HCT116 (cell line): ENCODE results near the gene DCAF5. TPM values are rescaled to one million over a fixed set of nuclear protein-coding genes. Genes with fewer than 3 reads are reported as not detected.

ENCODE experiments used
- ATAC-seq: fragments of 200-7000 bp; cut with Tn5 transposase; 2 replicates; pipeline ENCODE4 v1.9.1; 2020; ENCODE audit warnings: mild to moderate bottlenecking, moderate library complexity
- BruUV-seq: library from RNA; stranded (reverse); fragments of 400-500 nt; replicated peaks from 2 replicates; lab custom pipeline; 2021; lab: Mats Ljungman, UMichigan
- CTCF ChIA-PET: fragments of 300-600 bp; sonication (Branson Sonifier 250); formaldehyde crosslinking; loops from one replicate; lab custom pipeline; 2021; ENCODE audit warnings: antibody characterized with exemption; lab: Charles Lee
- POLR2A ChIA-PET: fragments of 300-600, 350-600 bp; sonication (Branson Sonifier 250); formaldehyde crosslinking; loops from one replicate; lab custom pipeline; 2021; ENCODE audit warnings: antibody characterized with exemption; lab: Charles Lee
- RAD21 ChIA-PET, 2 experiments: fragments of 300-600 bp; sonication (Branson Sonifier 250); formaldehyde crosslinking; loops; one replicate each; lab custom pipeline; 2023; ENCODE audit warnings: low total read pairs in 2 of 2; ENCODE audit not compliant: uncharacterized antibody in 2 of 2, unreplicated experiment in 2 of 2, low non-redundant PET in 1 of 2; lab: Charles Lee
- DNase-seq: peaks from one replicate; pipeline ENCODE4 v3.0.0-alpha.2; 2010; ENCODE audit warnings: low read depth, low spot score
- H2AFZ ChIP-seq: fragments of 200-600 bp; shearing (Covaris generic), sonication (generic); 2 replicates; pipeline ENCODE4 v1.6.1; 2017; ENCODE audit warnings: low read depth, mixed run types, mixed read lengths, antibody characterized with exemption, low read length; ENCODE audit not compliant: poor library complexity, severe bottlenecking
- H3K27ac ChIP-seq: 2 replicates; pipeline ENCODE4 v1.5.1; 2012; ENCODE audit warnings: low read depth, low read length
- H3K27me3 ChIP-seq: fragments of 200-600 bp; sonication (generic); 2 replicates; pipeline ENCODE4 v1.6.1; 2016; ENCODE audit warnings: mixed run types, low read length, mixed read lengths; ENCODE audit not compliant: insufficient read depth
- H3K36me3 ChIP-seq, 2 experiments: fragments of 200-500 bp in 1 of 2; fragments of 200-600 bp in 1 of 2; sonication (Bioruptor generic) in 1 of 2; sonication (generic) in 1 of 2; 2 replicates each; pipeline versions ENCODE4 v1.5.1 to v1.6.1; 2014 to 2016; ENCODE audit warnings: low read length in 2 of 2, inconsistent platforms in 1 of 2, mixed read lengths in 1 of 2, mixed run types in 1 of 2; ENCODE audit not compliant: insufficient read depth in 2 of 2, control insufficient read depth in 1 of 2
- H3K4me1 ChIP-seq, 2 experiments: fragments of 200-600 bp in 1 of 2; sonication (generic) in 1 of 2; 2 replicates each; pipeline versions ENCODE4 v1.5.1 to v1.6.1; 2012 to 2017; ENCODE audit warnings: low read length in 2 of 2, inconsistent platforms in 1 of 2, mild to moderate bottlenecking in 1 of 2, mixed read lengths in 1 of 2, mixed run types in 1 of 2, moderate library complexity in 1 of 2; ENCODE audit not compliant: insufficient read depth in 2 of 2, control insufficient read depth in 1 of 2
- H3K4me2 ChIP-seq: fragments of 200-600 bp; sonication (generic); 2 replicates; pipeline ENCODE4 v1.6.1; 2017; ENCODE audit warnings: mixed run types, low read length, mixed read lengths
- H3K4me3 ChIP-seq, 2 experiments: fragments of 200-600 bp in 1 of 2; sonication (generic) in 1 of 2; replicated peaks in 1 of 2; 2 replicates each; pipeline ENCODE4 v1.5.1; 2011 to 2016; ENCODE audit warnings: low read length in 2 of 2, control low read depth in 1 of 2, low read depth in 1 of 2, mild to moderate bottlenecking in 1 of 2, mixed read lengths in 1 of 2, mixed run types in 1 of 2
- H3K79me2 ChIP-seq: fragments of 200-600 bp; sonication (generic); 2 replicates; pipeline ENCODE4 v1.6.1; 2017; ENCODE audit warnings: mild to moderate bottlenecking, mixed run types, low read length, moderate library complexity, mixed read lengths; ENCODE audit not compliant: insufficient read depth
- H3K9ac ChIP-seq: fragments of 200-600 bp; sonication (generic); 2 replicates; pipeline ENCODE4 v1.6.1; 2016; ENCODE audit warnings: low read length, mixed read lengths
- H3K9me2 ChIP-seq: fragments of 200-600 bp; sonication (generic), shearing (Covaris generic); 2 replicates; pipeline ENCODE4 v1.6.1; 2017; ENCODE audit warnings: mixed run types, mild to moderate bottlenecking, moderate library complexity; ENCODE audit not compliant: insufficient read depth
- H3K9me3 ChIP-seq, 2 experiments: fragments of 200-500 bp in 1 of 2; fragments of 200-600 bp in 1 of 2; sonication (Bioruptor generic) in 1 of 2; sonication (generic) in 1 of 2; 2 replicates each; pipeline ENCODE4 v1.6.1; 2014 to 2017; ENCODE audit warnings: low read length in 2 of 2, mixed read lengths in 2 of 2, inconsistent platforms in 1 of 2, low read depth in 1 of 2, mild to moderate bottlenecking in 1 of 2, mixed run types in 1 of 2, moderate library complexity in 1 of 2; ENCODE audit not compliant: control insufficient read depth in 1 of 2, insufficient read depth in 1 of 2
- H4K20me1 ChIP-seq: fragments of 200-600 bp; sonication (generic), shearing (Covaris generic); 2 replicates; pipeline ENCODE4 v1.6.1; 2017; ENCODE audit warnings: mixed run types, mild to moderate bottlenecking, moderate library complexity; ENCODE audit not compliant: insufficient read depth
- CBX3 ChIP-seq: IDR thresholded peaks from 2 replicates; pipeline ENCODE4 v1.6.1; 2012; ENCODE audit warnings: low read depth
- CEBPB ChIP-seq: IDR thresholded peaks from 2 replicates; pipeline ENCODE4 v1.6.1; 2012; ENCODE audit warnings: low read depth
- EGR1 ChIP-seq: IDR thresholded peaks from 2 replicates; pipeline ENCODE4 v1.6.1; 2012; ENCODE audit warnings: low read depth
- EZH2 ChIP-seq: fragments of 200-600 bp; sonication (generic); IDR thresholded peaks from 2 replicates; pipeline ENCODE4 v1.6.1; 2017; ENCODE audit warnings: antibody characterized with exemption, mixed run types
- EZH2phosphoT487 ChIP-seq: fragments of 200-600 bp; IDR thresholded peaks from 2 replicates; pipeline ENCODE4 v1.6.1; 2018; ENCODE audit warnings: antibody characterized with exemption, borderline replicate concordance
- FOSL1 ChIP-seq: IDR thresholded peaks from 2 replicates; pipeline ENCODE4 v1.6.1; 2012; ENCODE audit warnings: low read depth
- JUND ChIP-seq: IDR thresholded peaks from 2 replicates; pipeline ENCODE4 v1.6.1; 2012
- POLR2A ChIP-seq: IDR thresholded peaks from 2 replicates; pipeline ENCODE4 v1.7.0; 2011; ENCODE audit warnings: borderline replicate concordance; ENCODE audit not compliant: insufficient read depth, insufficient read length; ENCODE audit errors: extremely low read depth
- POLR2AphosphoS5 ChIP-seq: IDR thresholded peaks from 2 replicates; pipeline ENCODE4 v1.6.1; 2011; ENCODE audit warnings: mild to moderate bottlenecking, low read depth, low read length, moderate library complexity
- RAD21 ChIP-seq: IDR thresholded peaks from 2 replicates; pipeline ENCODE4 v1.6.1; 2012; ENCODE audit warnings: low read depth, mild to moderate bottlenecking
- SIN3A ChIP-seq: IDR thresholded peaks from 2 replicates; pipeline ENCODE4 v1.6.1; 2012; ENCODE audit warnings: low read depth
- SP1 ChIP-seq: IDR thresholded peaks from 2 replicates; pipeline ENCODE4 v1.6.1; 2012; ENCODE audit warnings: low read depth
- SRF ChIP-seq: IDR thresholded peaks from 2 replicates; pipeline ENCODE4 v1.6.1; 2012; ENCODE audit warnings: low read depth
- YY1 ChIP-seq: IDR thresholded peaks from 2 replicates; pipeline ENCODE4 v1.6.1; 2011; ENCODE audit warnings: low read length, low read depth, moderate library complexity, mild to moderate bottlenecking; ENCODE audit not compliant: insufficient replicate concordance; ENCODE audit errors: extremely low read depth
- ZFX ChIP-seq: fragments of 450-650 bp; IDR thresholded peaks from 2 replicates; pipeline ENCODE4 v1.6.1; 2017
- ZNF274 ChIP-seq: fragments of 200-500 bp; sonication (Bioruptor generic); IDR thresholded peaks from 2 replicates; pipeline ENCODE4 v1.6.1; 2014; ENCODE audit warnings: mild to moderate bottlenecking, low read depth, low read length, inconsistent platforms
- intact Hi-C: fragments of 100-400 bp; cut with micrococcal nuclease; formaldehyde crosslinking; loops from 2 replicates; pipeline ENCODE4 v1.10.0; 2022
- total RNA-seq: library from RNA; stranded (reverse); gene quantifications from one replicate; pipeline ENCODE4 v1.2.1, GENCODE V29; 2021; ENCODE audit not compliant: unreplicated experiment
- TF ChIP-seq, protein P1 (sequence below), 3 experiments: fragments of 200-600 bp in 1 of 3; sonication (generic) in 1 of 3; IDR thresholded peaks in 2 of 3; conservative IDR thresholded peaks in 1 of 3; 2 replicates each; pipeline ENCODE4 v1.5.1; 2012 to 2017; ENCODE audit warnings: low read depth in 2 of 3, low read length in 2 of 3, antibody characterized with exemption in 1 of 3, borderline replicate concordance in 1 of 3, control low read depth in 1 of 3, mild to moderate bottlenecking in 1 of 3, mixed read lengths in 1 of 3, mixed run types in 1 of 3, moderate library complexity in 1 of 3; ENCODE audit not compliant: insufficient read depth in 1 of 3
- TF ChIP-seq, protein P2 (sequence below): IDR thresholded peaks from 2 replicates; pipeline ENCODE4 v1.6.1; 2011; ENCODE audit warnings: mild to moderate bottlenecking, low read length, moderate library complexity; ENCODE audit not compliant: insufficient replicate concordance; ENCODE audit errors: extremely low read depth
- TF ChIP-seq, protein P3 (sequence below): IDR thresholded peaks from 2 replicates; pipeline ENCODE4 v1.6.1; 2012

Gene DCAF5
- total RNA-seq, 1 experiment from 2014 or later = 27.1 TPM

GRCh38 chr14:69115407-69116185 is 37.3 kb downstream of the DCAF5 start:
- no peak overlapping the region for H2AFZ ChIP-seq
- no peak overlapping the region for H3K27ac ChIP-seq
- DNase-seq = no peak
- no peak for ATAC-seq
- H3K9me2 ChIP-seq = no peaks in the 10 kb centered on the region
- H3K4me3 ChIP-seq = no peak overlapping the region
- no peaks in the 10 kb centered on the region for H3K27me3 ChIP-seq
- intact Hi-C loops = no loop called here
- CTCF ChIA-PET = no interaction called here
- no peaks in the 10 kb centered on the region for H3K9me3 ChIP-seq
- TF ChIP-seq, protein P1, sequence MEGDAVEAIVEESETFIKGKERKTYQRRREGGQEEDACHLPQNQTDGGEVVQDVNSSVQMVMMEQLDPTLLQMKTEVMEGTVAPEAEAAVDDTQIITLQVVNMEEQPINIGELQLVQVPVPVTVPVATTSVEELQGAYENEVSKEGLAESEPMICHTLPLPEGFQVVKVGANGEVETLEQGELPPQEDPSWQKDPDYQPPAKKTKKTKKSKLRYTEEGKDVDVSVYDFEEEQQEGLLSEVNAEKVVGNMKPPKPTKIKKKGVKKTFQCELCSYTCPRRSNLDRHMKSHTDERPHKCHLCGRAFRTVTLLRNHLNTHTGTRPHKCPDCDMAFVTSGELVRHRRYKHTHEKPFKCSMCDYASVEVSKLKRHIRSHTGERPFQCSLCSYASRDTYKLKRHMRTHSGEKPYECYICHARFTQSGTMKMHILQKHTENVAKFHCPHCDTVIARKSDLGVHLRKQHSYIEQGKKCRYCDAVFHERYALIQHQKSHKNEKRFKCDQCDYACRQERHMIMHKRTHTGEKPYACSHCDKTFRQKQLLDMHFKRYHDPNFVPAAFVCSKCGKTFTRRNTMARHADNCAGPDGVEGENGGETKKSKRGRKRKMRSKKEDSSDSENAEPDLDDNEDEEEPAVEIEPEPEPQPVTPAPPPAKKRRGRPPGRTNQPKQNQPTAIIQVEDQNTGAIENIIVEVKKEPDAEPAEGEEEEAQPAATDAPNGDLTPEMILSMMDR (IDR thresholded peaks at IDR 0.05 in 2 of 3, conservative IDR thresholded peaks at IDR 0.05 in 1 of 3; ENCODE audit: borderline replicate concordance in 1 of 3, insufficient read depth in 1 of 3, low read depth in 2 of 3, low read length in 2 of 3) = no peak
- no peak for TF ChIP-seq SRF
- no peak for TF ChIP-seq CEBPB
- TF ChIP-seq ZFX = no peak
- TF ChIP-seq YY1 = no peak
- TF ChIP-seq POLR2A = no peak
- TF ChIP-seq JUND = no peak
- TF ChIP-seq CBX3 = no peak
- TF ChIP-seq SIN3A = no peak
- TF ChIP-seq EZH2 = no peak
- TF ChIP-seq, protein P2, sequence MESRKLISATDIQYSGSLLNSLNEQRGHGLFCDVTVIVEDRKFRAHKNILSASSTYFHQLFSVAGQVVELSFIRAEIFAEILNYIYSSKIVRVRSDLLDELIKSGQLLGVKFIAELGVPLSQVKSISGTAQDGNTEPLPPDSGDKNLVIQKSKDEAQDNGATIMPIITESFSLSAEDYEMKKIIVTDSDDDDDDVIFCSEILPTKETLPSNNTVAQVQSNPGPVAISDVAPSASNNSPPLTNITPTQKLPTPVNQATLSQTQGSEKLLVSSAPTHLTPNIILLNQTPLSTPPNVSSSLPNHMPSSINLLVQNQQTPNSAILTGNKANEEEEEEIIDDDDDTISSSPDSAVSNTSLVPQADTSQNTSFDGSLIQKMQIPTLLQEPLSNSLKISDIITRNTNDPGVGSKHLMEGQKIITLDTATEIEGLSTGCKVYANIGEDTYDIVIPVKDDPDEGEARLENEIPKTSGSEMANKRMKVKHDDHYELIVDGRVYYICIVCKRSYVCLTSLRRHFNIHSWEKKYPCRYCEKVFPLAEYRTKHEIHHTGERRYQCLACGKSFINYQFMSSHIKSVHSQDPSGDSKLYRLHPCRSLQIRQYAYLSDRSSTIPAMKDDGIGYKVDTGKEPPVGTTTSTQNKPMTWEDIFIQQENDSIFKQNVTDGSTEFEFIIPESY = no peak
- TF ChIP-seq POLR2AphosphoS5 = no peak
- no peak for TF ChIP-seq ZNF274
- TF ChIP-seq, protein P3, sequence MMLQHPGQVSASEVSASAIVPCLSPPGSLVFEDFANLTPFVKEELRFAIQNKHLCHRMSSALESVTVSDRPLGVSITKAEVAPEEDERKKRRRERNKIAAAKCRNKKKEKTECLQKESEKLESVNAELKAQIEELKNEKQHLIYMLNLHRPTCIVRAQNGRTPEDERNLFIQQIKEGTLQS = no peak
- no peak for TF ChIP-seq EZH2phosphoT487
- TF ChIP-seq EGR1 = no peak
- TF ChIP-seq SP1 = no peak
- TF ChIP-seq FOSL1 = no peak
- no peak for TF ChIP-seq RAD21
- no peaks in the 10 kb centered on the region for H3K79me2 ChIP-seq
- H3K4me2 ChIP-seq = no peak overlapping the region
- RAD21 ChIA-PET = no interaction called here
- no peaks in the 10 kb centered on the region for H3K4me1 ChIP-seq
- H3K9ac ChIP-seq = no peak overlapping the region
- BruUV-seq = no TSS peak
- H4K20me1 ChIP-seq = no peaks in the 10 kb centered on the region
- POLR2A ChIA-PET = no interaction called here
- peaks cover 0 to 6% of the 10 kb centered on the region in 2 experiments; a peak in 2 of 4 replicates for H3K36me3 ChIP-seq
